ENCODE data around the gene DOK7.

DNA sequence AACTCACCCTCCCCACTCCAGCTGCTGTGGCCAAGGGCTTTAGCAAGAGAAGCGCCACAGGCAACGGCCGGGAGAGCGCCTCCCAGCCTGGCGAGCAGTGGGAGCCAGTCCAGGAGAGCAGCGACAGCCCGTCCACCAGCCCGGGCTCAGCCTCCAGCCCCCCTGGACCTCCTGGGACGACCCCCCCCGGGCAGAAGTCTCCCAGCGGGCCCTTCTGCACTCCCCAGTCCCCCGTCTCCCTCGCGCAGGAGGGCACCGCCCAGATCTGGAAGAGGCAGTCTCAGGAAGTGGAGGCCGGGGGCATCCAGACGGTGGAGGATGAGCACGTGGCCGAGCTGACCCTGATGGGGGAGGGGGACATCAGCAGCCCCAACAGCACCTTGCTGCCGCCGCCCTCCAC lies 32.6 kb upstream of the DOK7 start:
- TF ChIP-seq, protein P1, sequence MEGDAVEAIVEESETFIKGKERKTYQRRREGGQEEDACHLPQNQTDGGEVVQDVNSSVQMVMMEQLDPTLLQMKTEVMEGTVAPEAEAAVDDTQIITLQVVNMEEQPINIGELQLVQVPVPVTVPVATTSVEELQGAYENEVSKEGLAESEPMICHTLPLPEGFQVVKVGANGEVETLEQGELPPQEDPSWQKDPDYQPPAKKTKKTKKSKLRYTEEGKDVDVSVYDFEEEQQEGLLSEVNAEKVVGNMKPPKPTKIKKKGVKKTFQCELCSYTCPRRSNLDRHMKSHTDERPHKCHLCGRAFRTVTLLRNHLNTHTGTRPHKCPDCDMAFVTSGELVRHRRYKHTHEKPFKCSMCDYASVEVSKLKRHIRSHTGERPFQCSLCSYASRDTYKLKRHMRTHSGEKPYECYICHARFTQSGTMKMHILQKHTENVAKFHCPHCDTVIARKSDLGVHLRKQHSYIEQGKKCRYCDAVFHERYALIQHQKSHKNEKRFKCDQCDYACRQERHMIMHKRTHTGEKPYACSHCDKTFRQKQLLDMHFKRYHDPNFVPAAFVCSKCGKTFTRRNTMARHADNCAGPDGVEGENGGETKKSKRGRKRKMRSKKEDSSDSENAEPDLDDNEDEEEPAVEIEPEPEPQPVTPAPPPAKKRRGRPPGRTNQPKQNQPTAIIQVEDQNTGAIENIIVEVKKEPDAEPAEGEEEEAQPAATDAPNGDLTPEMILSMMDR (IDR thresholded peaks at IDR 0.05; ENCODE audit: borderline replicate concordance, extremely low read depth, low read length, poor library complexity, severe bottlenecking), result no peak
- TF ChIP-seq EZH2 (IDR thresholded peaks at IDR 0.05; ENCODE audit: borderline replicate concordance, low read depth, low read length, severe bottlenecking), result no peak
